HepG2 (cell line): ENCODE measurements around the gene CPED1. TPM values are rescaled to one million over a fixed set of nuclear protein-coding genes. Genes with fewer than 3 reads are reported as not detected.

Experiments
- ARHGAP35 ChIP-seq: sonication (generic); formaldehyde crosslinking; IDR thresholded peaks from 2 replicates; pipeline ENCODE4 v1.9.0; 2022; ENCODE audit warnings: mild to moderate bottlenecking, inconsistent platforms, moderate library complexity, missing genetic modification reagents, borderline replicate concordance
- BCL6 ChIP-seq: IDR thresholded peaks from 2 replicates; pipeline ENCODE4 v1.6.1; 2016; ENCODE audit warnings: missing genetic modification reagents, missing compliant biosample characterization
- BCLAF1 ChIP-seq: fragments of 450-650 bp; IDR thresholded peaks from 2 replicates; pipeline ENCODE4 v1.6.1; 2017; ENCODE audit warnings: mild to moderate bottlenecking
- DNMT1 ChIP-seq: sonication (generic); formaldehyde crosslinking; IDR thresholded peaks from 2 replicates; pipeline ENCODE4 v1.5.1; 2020; ENCODE audit warnings: mild to moderate bottlenecking, missing genetic modification reagents
- FOXK1 ChIP-seq: sonication (generic); formaldehyde crosslinking; IDR thresholded peaks from 2 replicates; pipeline ENCODE4 v1.4.0; 2020; ENCODE audit warnings: low read depth, missing genetic modification reagents, borderline replicate concordance
- GATAD2A ChIP-seq: IDR thresholded peaks from 2 replicates; pipeline ENCODE4 v1.6.1; 2016
- HNF4A ChIP-seq: sonication (generic); formaldehyde crosslinking; IDR thresholded peaks from 2 replicates; pipeline ENCODE4 v1.4.0; 2020; ENCODE audit warnings: missing genetic modification reagents
- HNRNPL ChIP-seq: fragments of 200-400 bp; formaldehyde crosslinking; IDR thresholded peaks from 2 replicates; pipeline ENCODE4 v1.6.1; 2017; ENCODE audit warnings: mild to moderate bottlenecking, low read depth, low read length
- IKZF4 ChIP-seq: sonication (generic); formaldehyde crosslinking; IDR thresholded peaks from 2 replicates; pipeline ENCODE4 v1.5.1; 2020; ENCODE audit warnings: borderline replicate concordance, mild to moderate bottlenecking, low read depth, missing genetic modification reagents; ENCODE audit errors: not compliant biosample characterization
- KLF16 ChIP-seq, 2 experiments: sonication (generic) in 1 of 2; formaldehyde crosslinking in 1 of 2; IDR thresholded peaks; 2 replicates each; pipeline versions ENCODE4 v1.6.1 to v1.8.0; 2016 to 2023; ENCODE audit warnings: missing genetic modification reagents in 2 of 2, missing compliant biosample characterization in 1 of 2
- KMT2A ChIP-seq: sonication (generic); formaldehyde crosslinking; IDR thresholded peaks from 2 replicates; pipeline ENCODE4 v1.4.0; 2020; ENCODE audit warnings: missing genetic modification reagents
- NR2C2 ChIP-seq: sonication (generic); formaldehyde crosslinking; IDR thresholded peaks from 2 replicates; pipeline ENCODE4 v1.4.0; 2020; ENCODE audit warnings: missing genetic modification reagents, mild to moderate bottlenecking, moderate library complexity, borderline replicate concordance
- PCBP2 ChIP-seq: fragments of 200-400 bp; formaldehyde crosslinking; optimal IDR thresholded peaks from 2 replicates; pipeline ENCODE3; 2018; ENCODE audit warnings: low read length, low read depth; ENCODE audit not compliant: poor library complexity, severe bottlenecking
- RERE ChIP-seq: IDR thresholded peaks from 2 replicates; pipeline ENCODE4 v1.6.1; 2016; ENCODE audit warnings: low read depth, missing genetic modification reagents, missing compliant biosample characterization
- TBX3 ChIP-seq: fragments of 450-650 bp; IDR thresholded peaks from 2 replicates; pipeline ENCODE4 v1.6.1; 2017; ENCODE audit warnings: antibody characterized with exemption, mild to moderate bottlenecking, inconsistent platforms, borderline replicate concordance
- TEAD3 ChIP-seq: optimal IDR thresholded peaks from 2 replicates; pipeline ENCODE3; 2016; ENCODE audit warnings: borderline replicate concordance
- ZFX ChIP-seq: sonication (generic); formaldehyde crosslinking; IDR thresholded peaks from 2 replicates; pipeline ENCODE4 v1.4.0; 2020; ENCODE audit warnings: mild to moderate bottlenecking, low read depth, missing genetic modification reagents, moderate library complexity
- ZNF296 ChIP-seq: sonication (generic); formaldehyde crosslinking; conservative IDR thresholded peaks from 2 replicates; pipeline ENCODE4 v1.5.0; 2020; ENCODE audit warnings: mild to moderate bottlenecking, missing genetic modification reagents
- ZNF331 ChIP-seq: sonication (generic); formaldehyde crosslinking; IDR thresholded peaks from 2 replicates; pipeline ENCODE4 v1.4.0; 2020; ENCODE audit warnings: missing genetic modification reagents
- ZNF44 ChIP-seq: sonication (generic); formaldehyde crosslinking; IDR thresholded peaks from 2 replicates; pipeline ENCODE4 v1.5.1; 2020; ENCODE audit warnings: mild to moderate bottlenecking, missing genetic modification reagents
- ZNF782 ChIP-seq: sonication (generic); formaldehyde crosslinking; IDR thresholded peaks from 2 replicates; pipeline ENCODE4 v1.4.0; 2020; ENCODE audit warnings: missing genetic modification reagents, mild to moderate bottlenecking, borderline replicate concordance
- polyA plus RNA-seq, 8 experiments: library from polyadenylated mRNA; depleted of rRNA in 3 of 8; stranded (reverse) in 7 of 8; unstranded in 1 of 8; fragments of >200 nt; fragmentation: Illumina TruSeq in 4 of 8; extraction: Trizol in 4 of 8; gene quantifications; 2 replicates each; pipeline versions ENCODE4 v1.2.1 to v1.2.3, GENCODE V29; 2011 to 2016; ENCODE audit warnings: low read depth in 4 of 8, missing spikeins in 1 of 8, mixed read lengths in 1 of 8; ENCODE audit not compliant: insufficient read depth in 1 of 8
- total RNA-seq, 5 experiments: library from RNA; depleted of rRNA; stranded (reverse); fragments of >200 nt; fragmentation: Illumina TruSeq; extraction: Trizol; gene quantifications; 2 replicates each; pipeline ENCODE4 v1.2.3, GENCODE V29; 2016; ENCODE audit warnings: low read depth in 1 of 5

CPED1 gene
- total and polyA plus RNA-seq, 2 of the 13 experiments (the other 11 are each of a cell fraction or from before 2014, with no cell fraction given) = 11.5 to 27.0 TPM

- TF ChIP-seq RERE = no peak
- peak; percentile 47 for TF ChIP-seq IKZF4
- TF ChIP-seq HNRNPL = no peak
- TF ChIP-seq DNMT1 (CRISPR knock-in tag) = no peak
- no peak for TF ChIP-seq ZNF44 (CRISPR knock-in tag)
- TF ChIP-seq TBX3 = no peak
- peak; percentile 61; the same call in 1 of the 2 replicates for TF ChIP-seq ZFX (CRISPR knock-in tag)
- peak; percentile 60 for TF ChIP-seq NR2C2 (CRISPR knock-in tag)
- no peak for TF ChIP-seq PCBP2
- TF ChIP-seq BCL6 (CRISPR knock-in tag) = peak; percentile 49; the same call in 1 of the 2 replicates
- no peak for TF ChIP-seq BCLAF1
- TF ChIP-seq ZNF296 (CRISPR knock-in tag) = no peak
- 0 out of 2 replicates have a peak, but pooled peaks have one; percentile 44 for TF ChIP-seq ZNF782
- TF ChIP-seq ZNF331 = peak; percentile 40; the same call in 1 of the 2 replicates
- TF ChIP-seq HNF4A (CRISPR knock-in tag) = 0 out of 2 replicates have a peak, but pooled peaks have one; percentile 7
- TF ChIP-seq KMT2A = peak; percentile 93
- TF ChIP-seq GATAD2A (CRISPR knock-in tag) = 0 out of 2 replicates have a peak, but pooled peaks have one; percentile 13
- TF ChIP-seq TEAD3 (CRISPR knock-in tag) = peak; percentile 73
- TF ChIP-seq ARHGAP35 (CRISPR knock-in tag) = no peak
- TF ChIP-seq KLF16 (CRISPR knock-in tag; IDR thresholded peaks at IDR 0.05) = peak in 1 of 2 experiments; percentile 6; a peak in 1 of 4 replicates
- TF ChIP-seq FOXK1 (CRISPR knock-in tag) = peak; percentile 97
Observed at GRCh38 chr7:120950539-120951308, 37.8 kb upstream of the CPED1 start, which contains the start of gene ING3 (continued).
